Neural progenitor cell (in vitro differentiated cells): ENCODE results near the gene TMEM123. TPM values are rescaled to one million over a fixed set of nuclear protein-coding genes. Genes with fewer than 3 reads are reported as not detected.

Source experiments
- DNase-seq: peaks from one replicate; pipeline ENCODE4 v3.0.0-alpha.2; 2016; ENCODE audit warnings: low spot score
- H2AFZ ChIP-seq: fragments of 200-600 bp; sonication (generic); replicated peaks from 2 replicates; pipeline ENCODE4 v1.6.1; 2016; ENCODE audit warnings: antibody characterized with exemption
- H3F3A ChIP-seq: fragments of 200-600 bp; sonication (generic); 2 replicates; pipeline ENCODE4 v1.6.1; 2016; ENCODE audit warnings: antibody characterized with exemption, low read depth
- H3K27ac ChIP-seq: fragments of 200-600 bp; sonication (generic); 2 replicates; pipeline ENCODE4 v1.5.1; 2016; ENCODE audit warnings: mild to moderate bottlenecking
- H3K27me3 ChIP-seq: fragments of 200-600 bp; sonication (generic); 2 replicates; pipeline ENCODE4 v1.6.1; 2016; ENCODE audit warnings: mild to moderate bottlenecking, moderate library complexity
- H3K36me3 ChIP-seq: fragments of 200-600 bp; sonication (generic); 2 replicates; pipeline ENCODE4 v1.5.1; 2016
- H3K4me1 ChIP-seq: fragments of 200-600 bp; sonication (generic); 2 replicates; pipeline ENCODE4 v1.6.1; 2016; ENCODE audit warnings: mixed run types
- H3K4me2 ChIP-seq: fragments of 200-600 bp; sonication (generic); 2 replicates; pipeline ENCODE4 v1.6.1; 2016
- H3K4me3 ChIP-seq: fragments of 200-600 bp; sonication (generic); 2 replicates; pipeline ENCODE4 v1.5.1; 2016
- H3K79me2 ChIP-seq: fragments of 200-600 bp; sonication (generic); 2 replicates; pipeline ENCODE4 v1.6.1; 2016; ENCODE audit warnings: low read depth
- H3K9ac ChIP-seq: fragments of 200-600 bp; sonication (generic); 2 replicates; pipeline ENCODE4 v1.6.1; 2016
- H3K9me3 ChIP-seq: fragments of 200-600 bp; sonication (generic); 2 replicates; pipeline ENCODE4 v1.5.1; 2016; ENCODE audit warnings: low read depth
- H4K20me1 ChIP-seq: fragments of 200-600 bp; sonication (generic); 2 replicates; pipeline ENCODE4 v1.6.1; 2016; ENCODE audit warnings: low read depth
- H3K27ac Mint-ChIP-seq: 3 replicates; pipeline ENCODE4 v1.8.0; 2021; ENCODE audit warnings: mixed read lengths
- H3K27me3 Mint-ChIP-seq: 2 replicates; pipeline ENCODE4 v1.8.0; 2022; ENCODE audit warnings: low read depth, mild to moderate bottlenecking, inconsistent platforms, moderate library complexity, mixed read lengths; ENCODE audit not compliant: insufficient read depth
- H3K36me3 Mint-ChIP-seq: 3 replicates; pipeline ENCODE4 v1.8.0; 2021; ENCODE audit warnings: mixed read lengths
- H3K4me1 Mint-ChIP-seq: 3 replicates; pipeline ENCODE4 v1.8.0; 2021; ENCODE audit warnings: mixed read lengths
- H3K4me3 Mint-ChIP-seq: 3 replicates; pipeline ENCODE4 v1.8.0; 2021; ENCODE audit warnings: mild to moderate bottlenecking, moderate library complexity, mixed read lengths
- H3K9me3 Mint-ChIP-seq: 3 replicates; pipeline ENCODE4 v1.8.0; 2020; ENCODE audit warnings: mixed read lengths
- CTCF ChIP-seq: fragments of 200-600 bp; sonication (generic); IDR thresholded peaks from 2 replicates; pipeline ENCODE4 v1.5.1; 2017; ENCODE audit warnings: antibody characterized with exemption, mild to moderate bottlenecking
- EZH2 ChIP-seq: fragments of 200-600 bp; sonication (generic); IDR thresholded peaks from 2 replicates; pipeline ENCODE4 v1.6.1; 2017; ENCODE audit warnings: antibody characterized with exemption, mild to moderate bottlenecking, moderate library complexity
- EZH2phosphoT487 ChIP-seq: fragments of 200-600 bp; sonication (generic); IDR thresholded peaks from 2 replicates; pipeline ENCODE4 v1.6.1; 2017; ENCODE audit warnings: antibody characterized with exemption
- total RNA-seq: library from RNA; depleted of rRNA; stranded (reverse); fragments of >200 nt; gene quantifications from 2 replicates; pipeline ENCODE4 v1.2.3, GENCODE V29; 2015; ENCODE audit warnings: low replicate concordance

Gene TMEM123
- total RNA-seq, 1 donor from 2014 or later = 230 TPM

DNA sequence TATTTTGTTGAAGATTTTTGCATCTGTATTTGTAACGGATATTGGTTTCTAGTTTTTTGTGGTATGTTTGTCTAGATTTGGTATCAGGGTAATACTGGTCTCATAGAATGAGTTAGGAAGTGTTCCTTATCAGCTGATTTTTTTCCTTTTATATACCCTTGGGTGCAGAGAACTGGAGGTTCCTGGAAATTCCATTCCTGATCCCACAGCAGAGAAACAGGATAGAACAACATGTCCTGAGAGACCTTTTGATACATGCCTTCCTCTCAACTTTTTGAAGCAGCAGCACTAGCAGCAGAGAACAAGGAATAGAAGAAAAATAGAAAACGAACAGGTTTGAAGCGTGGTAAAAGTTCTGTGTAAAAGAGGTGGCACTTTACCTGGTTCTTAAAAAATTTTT lies 68.7 kb downstream of the TMEM123 start:
- Histone ChIP-seq H3K9ac (no peak overlapping the region), H3F3A (no peaks in the 10 kb centered on the region), H3K27ac (no peak overlapping the region), H3K79me2 (no peaks in the 10 kb centered on the region), H3K4me2 (no peak overlapping the region), H3K4me1 (peaks cover 3% of the 10 kb centered on the region), H3K4me3 (no peak overlapping the region), H3K36me3 (peaks cover 5% of the 10 kb centered on the region), H3K27me3 (no peaks in the 10 kb centered on the region), H3K9me3 (no peaks in the 10 kb centered on the region), H2AFZ (no peak overlapping the region), H4K20me1 (no peaks in the 10 kb centered on the region)
- no peaks in the 10 kb centered on the region for H3K27me3 Mint-ChIP-seq
- no peak for DNase-seq
- no peaks in the 10 kb centered on the region for H3K9me3 Mint-ChIP-seq
- no peak overlapping the region for H3K4me3 Mint-ChIP-seq
- H3K36me3 Mint-ChIP-seq = peaks cover 30% of the 10 kb centered on the region
- H3K27ac Mint-ChIP-seq = no peak overlapping the region
- H3K4me1 Mint-ChIP-seq = peaks cover 4% of the 10 kb centered on the region
- no peak for TF ChIP-seq CTCF
- no peak for TF ChIP-seq EZH2phosphoT487
- no peak for TF ChIP-seq EZH2

DNA sequence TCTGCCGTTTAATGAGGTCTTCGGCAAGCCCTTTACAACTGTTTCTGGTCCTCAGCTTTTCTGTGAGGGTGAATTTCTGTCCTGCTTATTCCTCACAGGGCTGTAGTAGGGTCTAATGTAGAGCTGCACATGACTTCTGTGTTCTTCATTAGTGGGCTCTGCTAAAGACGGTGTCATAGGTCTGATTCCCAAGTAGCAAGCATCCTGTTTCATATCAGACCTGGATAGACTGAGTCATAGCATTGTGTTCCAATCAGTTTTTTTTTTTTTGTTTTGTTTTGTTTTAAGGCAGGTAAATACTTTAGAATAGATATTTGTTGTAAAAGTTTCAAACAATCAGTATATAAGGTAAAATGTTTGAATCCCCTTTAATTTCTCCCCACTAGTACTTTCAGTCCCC lies 70.2 kb downstream of the TMEM123 start:
- Histone ChIP-seq H3F3A (no peaks in the 10 kb centered on the region), H3K4me2 (no peak overlapping the region), H3K9me3 (no peaks in the 10 kb centered on the region), H3K27ac (no peak overlapping the region), H3K9ac (no peak overlapping the region), H3K79me2 (no peaks in the 10 kb centered on the region), H3K4me3 (no peak overlapping the region), H3K36me3 (peaks cover 14% of the 10 kb centered on the region), H2AFZ (no peak overlapping the region), H4K20me1 (no peaks in the 10 kb centered on the region), H3K27me3 (no peaks in the 10 kb centered on the region), H3K4me1 (peaks cover 3% of the 10 kb centered on the region)
- H3K4me3 Mint-ChIP-seq = no peak overlapping the region
- TF ChIP-seq EZH2phosphoT487 (no peak), EZH2 (no peak), CTCF (no peak)
- H3K36me3 Mint-ChIP-seq = peaks cover 27% of the 10 kb centered on the region
- H3K4me1 Mint-ChIP-seq = peaks cover 4% of the 10 kb centered on the region
- no peaks in the 10 kb centered on the region for H3K9me3 Mint-ChIP-seq
- DNase-seq = no peak
- no peaks in the 10 kb centered on the region for H3K27me3 Mint-ChIP-seq
- H3K27ac Mint-ChIP-seq = no peak overlapping the region

DNA sequence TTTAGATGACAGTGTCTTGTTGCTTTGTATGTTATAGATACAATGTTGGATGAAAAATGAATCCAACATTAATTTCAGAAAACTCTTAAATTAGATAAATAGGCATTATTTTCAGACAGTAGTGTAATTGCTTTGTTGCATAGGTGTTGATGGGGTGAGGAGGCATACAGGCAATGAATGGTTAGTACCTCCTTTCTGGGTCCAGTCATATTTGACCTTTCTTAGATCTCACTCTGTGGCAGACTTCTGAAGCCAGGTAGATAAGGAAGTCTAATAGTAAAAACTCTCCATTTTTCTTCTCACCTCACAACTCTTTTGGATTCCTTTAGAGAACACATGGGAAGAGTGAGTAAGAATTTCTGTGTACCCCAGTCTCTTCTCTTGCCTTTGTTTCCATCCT lies 73.7 kb downstream of the TMEM123 start:
- no peak for DNase-seq
- H3K4me2 ChIP-seq = no peak overlapping the region
- H3K9me3 ChIP-seq = no peaks in the 10 kb centered on the region
- H3K9ac ChIP-seq = no peak overlapping the region
- Mint-ChIP-seq H3K4me3 (no peak overlapping the region), H3K27me3 (no peaks in the 10 kb centered on the region), H3K27ac (no peak overlapping the region), H3K9me3 (no peaks in the 10 kb centered on the region), H3K4me1 (peaks cover 6% of the 10 kb centered on the region), H3K36me3 (peaks cover 28% of the 10 kb centered on the region)
- peaks cover 12% of the 10 kb centered on the region for H3K4me1 ChIP-seq
- no peaks in the 10 kb centered on the region for H3F3A ChIP-seq
- TF ChIP-seq EZH2phosphoT487 = no peak
- no peak for TF ChIP-seq EZH2
- no peak for TF ChIP-seq CTCF
- H4K20me1 ChIP-seq = no peaks in the 10 kb centered on the region
- peaks cover 17% of the 10 kb centered on the region for H3K36me3 ChIP-seq
- no peak overlapping the region for H3K27ac ChIP-seq
- no peak overlapping the region for H2AFZ ChIP-seq
- no peak overlapping the region for H3K4me3 ChIP-seq
- no peaks in the 10 kb centered on the region for H3K27me3 ChIP-seq
- peaks cover 25% of the 10 kb centered on the region for H3K79me2 ChIP-seq

- DNase-seq = no peak
- no peaks in the 10 kb centered on the region for H3K27me3 ChIP-seq
- H4K20me1 ChIP-seq = no peaks in the 10 kb centered on the region
- H3K4me1 Mint-ChIP-seq = peaks cover 6% of the 10 kb centered on the region
- H3K79me2 ChIP-seq = peaks cover 25% of the 10 kb centered on the region
- no peak for TF ChIP-seq CTCF
- TF ChIP-seq EZH2 = no peak
- no peak for TF ChIP-seq EZH2phosphoT487
- H3K4me2 ChIP-seq = no peak overlapping the region
- H2AFZ ChIP-seq = no peak overlapping the region
- no peak overlapping the region for H3K27ac Mint-ChIP-seq
- H3K36me3 ChIP-seq = peaks cover 17% of the 10 kb centered on the region
- H3K9me3 Mint-ChIP-seq = no peaks in the 10 kb centered on the region
- no peak overlapping the region for H3K9ac ChIP-seq
- H3K9me3 ChIP-seq = no peaks in the 10 kb centered on the region
- no peaks in the 10 kb centered on the region for H3F3A ChIP-seq
- peaks cover 12% of the 10 kb centered on the region for H3K4me1 ChIP-seq
- no peak overlapping the region for H3K4me3 Mint-ChIP-seq
- H3K36me3 Mint-ChIP-seq = peaks cover 30% of the 10 kb centered on the region
- no peaks in the 10 kb centered on the region for H3K27me3 Mint-ChIP-seq
- H3K27ac ChIP-seq = no peak overlapping the region
- no peak overlapping the region for H3K4me3 ChIP-seq
Observed at GRCh38 chr11:102377891-102378290, 74.7 kb downstream of the TMEM123 start.
